GM21576 (cell line): Measurements from ENCODE around the gene RNF213.
"Not testable (repeated sequence)": the region's sequence is repeated elsewhere in the genome, so short reads cannot be mapped to it uniquely, and the experiment has no call there.

Experiments used
- ATAC-seq: cut with Tn5 transposase; IDR thresholded peaks from one replicate; pipeline ENCODE4 v1.9.1; 2021; ENCODE audit warnings: mild to moderate bottlenecking, moderate library complexity; ENCODE audit not compliant: unreplicated experiment

Gene RNF213

DNA sequence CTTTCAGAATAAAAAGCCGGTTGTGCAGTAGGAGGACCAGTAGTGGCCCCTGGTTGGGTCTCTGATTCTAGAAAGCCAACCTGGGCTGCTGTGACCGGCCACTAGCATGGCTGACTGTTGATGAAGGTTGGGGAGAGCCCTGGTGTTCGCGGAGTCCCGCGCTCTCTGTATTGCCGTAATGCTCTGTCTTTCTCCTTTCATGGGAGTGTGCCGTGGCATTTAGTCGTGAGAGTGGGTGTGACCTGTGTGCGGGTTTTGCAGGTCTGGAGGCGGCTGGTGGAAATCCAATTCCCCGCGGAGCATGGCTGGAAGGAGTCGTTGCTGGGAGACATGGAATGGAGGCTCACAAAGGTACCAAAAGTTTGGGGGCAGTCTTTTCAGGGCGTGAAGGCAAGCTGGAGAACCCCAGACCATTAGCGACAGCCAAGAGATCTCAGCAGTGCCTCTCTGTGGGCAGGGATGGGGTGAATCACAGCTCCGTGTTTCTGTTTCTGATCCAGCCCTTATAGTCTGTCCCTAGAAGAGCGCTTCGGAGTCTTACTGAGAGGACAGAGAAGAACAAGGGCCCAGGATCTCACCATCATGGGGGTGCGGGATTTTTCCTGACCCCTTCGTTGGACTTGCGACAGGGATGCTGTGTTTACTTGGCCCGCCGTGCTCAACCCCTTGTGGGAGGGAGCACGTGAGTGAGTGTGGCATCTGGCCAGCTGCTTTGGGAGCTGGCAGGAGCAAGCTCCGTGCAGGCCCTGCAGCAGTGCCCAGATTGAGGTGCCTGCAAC is 56.5 kb downstream of the RNF213 start:
- ATAC-seq: no peak

DNA sequence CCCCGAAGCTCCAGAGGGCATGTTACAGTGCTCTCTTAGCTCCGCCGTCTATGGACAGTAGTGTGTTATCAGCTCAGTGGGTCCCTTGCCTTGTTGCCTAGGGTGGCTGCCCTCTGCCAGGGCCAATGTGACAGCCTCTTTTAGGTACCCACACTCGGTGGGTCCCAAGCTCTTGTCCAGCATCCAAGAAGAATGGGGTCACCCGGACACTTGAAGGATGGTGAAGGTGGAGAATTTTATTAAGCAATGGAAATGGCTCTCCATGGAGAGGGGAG is 57.0 kb downstream of the RNF213 start:
- ATAC-seq: no peak

DNA sequence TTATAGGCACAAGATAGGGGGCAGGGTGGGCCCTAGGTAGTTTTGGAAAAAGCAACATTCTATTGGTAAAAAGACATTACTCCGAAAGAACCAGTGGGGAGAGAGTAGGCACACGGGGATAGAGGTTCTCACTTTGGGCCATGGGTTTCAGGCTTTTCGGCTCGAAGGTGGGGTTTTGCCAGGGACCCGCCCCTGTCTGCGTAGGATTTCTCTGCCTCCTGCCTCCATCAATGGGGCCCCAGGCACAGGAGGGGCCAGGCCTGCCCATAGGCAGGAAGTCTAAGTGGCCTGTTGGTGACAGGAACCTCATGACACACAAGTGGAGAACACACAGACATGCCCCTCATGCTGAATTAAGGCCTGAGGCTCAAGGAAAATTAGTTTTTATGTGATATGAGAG is 57.5 kb downstream of the RNF213 start:
- no peak for ATAC-seq

DNA sequence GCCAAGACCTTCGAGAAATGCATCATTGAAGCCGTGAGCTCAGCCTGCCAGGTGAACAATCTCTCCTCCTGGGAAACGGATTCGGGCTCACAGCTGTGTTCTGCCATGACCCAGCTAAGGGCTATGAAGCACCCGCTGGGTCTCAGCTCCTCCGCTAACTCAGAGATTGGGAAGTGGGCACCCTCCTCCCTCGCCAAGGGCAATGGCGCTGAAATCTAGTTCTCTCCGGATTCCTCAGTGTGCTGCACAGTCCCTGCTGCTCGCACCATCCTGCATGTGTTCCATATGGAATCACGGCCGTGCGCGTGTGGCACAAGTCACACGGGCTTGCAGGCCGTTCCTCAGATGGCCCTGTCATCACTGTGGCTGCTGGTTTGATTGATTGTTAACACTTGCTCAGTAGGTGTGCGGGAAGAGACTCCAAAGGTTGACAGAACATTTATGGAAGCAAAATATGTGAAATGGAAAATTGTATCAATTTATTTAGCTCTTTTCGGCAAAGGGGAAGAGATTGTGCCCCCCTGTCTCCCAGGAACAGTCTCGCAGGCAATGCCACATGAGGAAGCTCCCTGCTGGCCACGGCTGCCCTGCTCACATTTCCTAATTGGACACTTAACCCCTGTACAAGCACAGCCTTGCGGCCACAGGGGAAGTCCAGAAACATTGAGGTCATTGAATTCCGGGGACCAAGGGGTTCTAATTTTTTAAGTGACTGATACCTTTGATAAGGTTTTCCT is 58.8 kb downstream of the RNF213 start:
- ATAC-seq: no peak

DNA sequence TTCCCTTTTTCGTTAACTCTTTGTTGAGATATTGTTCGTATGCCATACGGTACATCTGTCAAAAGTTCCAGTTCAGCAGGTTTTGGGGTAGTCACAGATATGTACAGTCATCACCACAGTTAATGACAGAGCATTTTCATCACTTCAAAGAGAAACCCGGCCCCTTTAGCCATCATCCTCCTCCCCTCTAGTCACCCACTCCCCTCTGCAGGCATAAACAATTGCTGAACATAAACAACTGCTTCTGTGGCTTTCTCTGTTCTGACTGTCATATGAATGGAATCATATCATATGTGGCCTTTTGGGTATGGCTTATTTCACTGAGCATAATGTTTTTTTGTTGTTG is 59.3 kb downstream of the RNF213 start:
- no peak for ATAC-seq

DNA sequence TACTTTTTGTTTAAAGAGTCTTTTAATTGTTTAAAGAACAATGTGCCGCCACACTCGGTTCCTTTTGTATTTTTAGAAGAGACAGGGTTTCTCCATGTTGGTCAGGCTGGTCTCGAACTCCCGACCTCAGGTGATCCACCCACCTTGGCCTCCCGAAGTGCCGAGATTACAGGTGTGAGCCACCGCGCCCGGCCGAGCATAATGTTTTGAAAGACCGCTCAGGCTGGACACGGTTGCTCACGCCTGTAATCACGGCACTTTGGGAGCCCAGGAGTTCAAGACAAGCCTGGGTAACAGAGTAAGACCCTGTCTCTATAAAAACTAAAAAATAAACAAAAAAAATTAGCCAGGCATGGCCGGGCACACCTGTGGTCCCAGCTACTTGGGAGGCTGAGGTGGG is 59.8 kb downstream of the RNF213 start:
- ATAC-seq: no peak

DNA sequence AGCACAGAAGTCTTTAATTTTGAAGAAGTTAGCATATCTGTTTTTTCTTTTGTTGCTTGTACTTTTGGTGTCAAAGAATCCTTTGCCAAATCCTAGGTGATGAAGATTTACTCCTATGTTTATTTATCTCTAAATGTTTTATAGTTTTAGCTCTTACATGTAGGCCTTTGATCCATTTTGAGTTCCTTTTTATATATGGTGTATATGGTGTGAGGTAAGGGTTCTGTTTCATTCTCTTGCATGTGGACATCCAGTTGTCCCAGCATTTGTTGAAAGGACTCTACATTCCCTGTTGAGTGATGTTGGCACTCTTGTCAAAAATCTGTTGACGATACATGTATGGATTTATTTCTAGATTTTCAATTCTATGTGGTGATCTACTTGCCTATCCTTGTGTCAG is 62.2 kb downstream of the RNF213 start:
- ATAC-seq: no peak

DNA sequence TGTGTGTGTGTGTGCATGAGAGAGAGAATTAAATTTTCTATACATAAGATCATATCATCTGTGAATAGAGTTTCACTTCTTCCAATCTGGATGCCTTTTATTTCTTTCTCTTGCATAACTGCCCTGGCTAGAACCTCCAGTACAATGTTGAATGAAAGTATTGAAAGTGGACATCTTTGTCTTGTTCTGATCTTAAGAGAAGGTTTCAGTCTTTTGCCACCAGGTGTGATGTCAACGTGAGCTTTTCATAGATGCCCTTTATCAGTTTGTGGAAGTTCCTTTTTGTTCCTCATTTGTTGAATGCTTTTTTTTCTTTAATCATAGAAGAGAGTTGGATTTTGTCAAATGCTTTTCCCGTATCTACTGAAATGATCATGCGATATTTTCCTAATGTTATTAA is 63.3 kb downstream of the RNF213 start:
- no peak for ATAC-seq

DNA sequence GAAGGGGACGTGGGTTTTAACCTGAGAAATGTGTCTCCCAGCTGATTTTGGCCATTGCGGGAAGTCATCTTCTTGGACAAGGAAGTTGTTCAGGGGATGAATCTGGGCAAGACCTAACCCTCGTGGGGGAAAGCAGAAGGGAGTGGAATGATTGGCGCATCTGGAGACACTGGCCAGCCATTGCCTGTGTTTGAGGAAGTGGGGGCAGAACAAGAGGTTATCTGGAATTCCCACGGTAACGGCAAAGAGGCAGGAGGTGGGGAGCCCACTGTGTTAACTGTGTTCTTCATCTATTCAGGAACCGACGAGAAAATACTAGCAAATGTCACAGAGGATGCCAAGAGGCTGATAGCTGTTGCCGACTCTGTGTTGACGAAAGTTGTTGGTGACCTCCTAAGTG is 66.9 kb downstream of the RNF213 start:
- ATAC-seq: no peak

DNA sequence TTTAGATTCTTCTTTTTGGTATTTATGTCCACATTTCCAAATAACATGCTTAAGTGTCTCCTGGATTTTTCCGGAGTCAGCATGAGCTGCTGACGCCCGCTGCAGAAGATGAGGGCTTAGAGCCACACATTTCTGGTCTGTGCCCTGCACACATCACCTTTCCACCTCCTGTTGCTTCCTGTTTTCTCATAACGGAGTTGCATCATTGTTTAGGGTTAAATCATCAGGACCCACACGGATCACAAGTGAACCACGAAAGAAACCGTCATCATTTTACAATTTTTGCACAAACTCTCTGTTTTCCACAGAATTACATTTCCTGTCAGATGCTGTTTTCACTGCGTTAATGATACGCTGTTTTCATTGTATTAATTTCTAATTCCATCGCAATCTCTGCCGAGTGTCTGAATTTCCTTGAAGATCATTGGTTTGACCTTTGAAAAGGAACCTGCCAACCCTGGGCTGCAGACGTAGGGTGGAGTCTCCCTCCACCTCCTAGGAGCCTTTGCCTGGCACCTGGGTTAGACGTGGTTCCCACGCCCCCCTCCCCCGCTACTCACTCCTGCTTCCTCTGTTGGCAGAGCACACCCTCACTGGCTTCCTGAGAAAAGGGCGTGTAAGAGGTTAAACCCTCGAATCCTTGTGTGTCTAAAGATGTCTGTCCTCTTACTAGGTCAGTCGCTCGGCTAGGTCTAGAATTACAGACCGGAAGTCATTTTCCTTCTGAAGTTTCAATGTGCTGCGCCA is 68.2 kb downstream of the RNF213 start:
- no peak for ATAC-seq

DNA sequence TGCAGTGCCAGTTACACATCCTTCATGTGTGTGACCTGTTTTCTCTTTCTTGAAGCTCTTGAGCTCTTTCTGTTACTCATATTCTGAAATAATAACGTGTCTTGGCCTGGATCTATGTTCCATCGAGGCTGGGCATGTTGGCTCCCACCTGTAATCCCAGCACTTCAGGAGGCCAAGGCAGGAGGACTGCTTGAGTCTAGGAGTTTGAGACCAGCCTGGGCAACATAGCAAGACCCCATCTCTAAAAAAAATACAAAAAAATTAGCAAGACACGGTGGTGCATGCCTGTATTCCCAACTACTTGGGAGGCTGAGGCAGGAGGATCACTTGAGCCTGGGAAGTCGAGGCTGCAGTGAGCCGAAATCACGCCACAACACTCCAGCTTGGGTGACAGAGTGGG is 68.8 kb downstream of the RNF213 start:
- not testable (repeated sequence) for ATAC-seq

DNA sequence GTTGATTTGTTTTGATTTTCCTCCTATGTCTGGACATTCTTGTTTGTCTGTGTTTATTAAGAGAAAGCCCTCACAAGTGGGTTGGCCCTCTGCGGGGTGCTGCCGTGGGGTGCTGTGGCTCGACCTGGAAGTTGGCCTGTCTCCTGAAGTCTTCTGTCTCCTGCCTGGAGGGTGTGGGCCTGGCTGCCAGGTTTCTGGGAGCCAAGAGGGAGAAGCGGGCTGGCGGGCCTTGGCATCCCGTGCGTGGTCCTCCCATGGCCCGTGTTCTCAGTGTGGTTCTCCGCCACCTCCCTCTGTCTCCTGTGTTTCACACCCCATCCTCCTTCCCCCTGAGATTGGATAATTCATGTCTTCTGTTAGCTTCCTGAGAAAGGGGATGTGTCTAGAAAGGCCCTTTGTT is 69.6 kb downstream of the RNF213 start:
- no peak for ATAC-seq

DNA sequence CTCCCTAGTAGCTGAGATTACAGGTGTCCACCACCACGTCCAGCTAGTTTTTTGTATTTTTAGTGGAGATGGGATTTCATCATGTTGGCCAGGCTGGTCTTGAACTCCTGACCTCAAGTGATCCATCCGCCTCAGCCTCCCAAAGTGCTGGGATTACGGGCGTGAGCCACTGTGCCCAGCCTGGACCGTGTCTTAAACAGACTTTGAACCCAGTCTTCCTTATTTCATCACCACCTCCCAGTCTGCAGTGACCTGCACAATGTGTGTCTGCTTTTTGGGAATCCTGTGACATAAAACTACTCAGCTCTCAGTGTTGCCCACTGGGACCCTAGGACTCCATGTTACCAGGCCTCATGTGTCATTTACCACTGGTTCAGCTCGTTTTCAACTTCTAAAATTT is 70.3 kb downstream of the RNF213 start:
- not testable (repeated sequence) for ATAC-seq

DNA sequence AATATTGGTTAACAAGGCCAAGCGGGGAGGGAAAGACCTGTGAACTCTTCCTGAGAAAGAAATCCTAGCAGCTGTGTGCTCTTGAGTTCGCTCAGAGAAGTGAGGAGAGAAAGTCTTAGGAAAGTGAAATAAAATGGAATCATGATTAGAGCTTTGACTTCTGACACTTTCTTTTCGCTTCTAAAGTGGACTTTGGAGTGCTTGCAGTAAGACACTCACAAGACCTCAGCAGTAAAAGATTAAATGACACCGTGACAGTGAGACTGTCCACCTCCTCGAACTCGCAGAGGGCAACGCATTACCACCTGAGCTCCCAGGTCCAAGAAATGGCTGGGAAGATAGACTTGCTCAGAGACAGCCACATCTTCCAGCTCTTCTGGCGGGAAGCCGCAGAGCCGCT is 71.2 kb downstream of the RNF213 start:
- no peak for ATAC-seq

DNA sequence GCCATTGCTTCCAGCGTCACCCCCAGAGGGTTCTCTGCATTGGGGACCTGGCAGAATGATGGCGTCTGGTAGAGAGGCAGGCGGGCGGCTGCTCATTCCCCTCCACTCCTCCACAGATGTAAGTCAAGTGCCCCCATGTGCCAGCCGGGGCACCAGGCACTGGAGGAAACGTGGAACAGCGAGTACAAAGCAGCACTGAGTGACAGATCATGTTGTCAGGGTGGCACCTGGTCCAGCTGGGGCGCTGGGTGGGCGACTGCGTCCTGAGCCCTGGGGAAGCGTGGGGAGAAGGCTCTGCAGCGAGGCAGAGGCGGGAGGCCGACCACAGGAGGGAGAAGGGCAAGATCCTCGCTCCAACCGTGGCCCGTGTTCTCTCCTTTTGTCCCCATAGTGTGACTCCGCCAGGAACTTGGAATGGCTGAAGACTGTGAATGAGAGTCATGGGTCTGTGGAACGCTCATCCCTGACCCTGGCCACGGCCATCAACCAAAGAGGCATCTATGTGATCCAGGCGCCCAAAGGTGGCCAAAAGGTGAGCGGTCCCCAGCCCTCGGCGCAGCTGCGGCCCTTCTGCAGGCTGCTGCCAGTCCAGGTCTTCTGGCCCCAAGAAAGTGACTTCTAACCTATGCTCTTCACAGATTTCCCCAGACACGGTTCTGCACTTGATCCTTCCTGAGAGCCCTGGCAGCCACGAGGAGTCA is 76.7 kb downstream of the RNF213 start:
- ATAC-seq: no peak

DNA sequence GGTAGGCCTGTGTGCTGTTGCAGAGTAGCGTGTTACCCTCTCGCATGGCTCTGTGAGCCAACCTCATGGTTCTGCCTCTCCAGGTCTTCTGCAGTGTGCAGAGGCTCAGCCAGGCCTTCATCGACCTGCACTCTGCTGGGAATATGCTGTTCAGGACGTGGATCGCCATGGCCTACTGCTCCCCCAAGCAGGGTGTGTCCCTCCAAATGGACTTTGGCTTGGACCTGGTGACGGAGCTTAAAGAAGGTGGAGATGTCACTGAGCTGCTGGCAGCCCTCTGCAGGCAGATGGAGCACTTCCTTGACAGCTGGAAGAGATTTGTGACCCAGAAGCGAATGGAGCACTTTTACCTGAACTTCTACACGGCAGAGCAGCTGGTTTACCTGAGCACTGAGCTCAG is 78.5 kb downstream of the RNF213 start:
- ATAC-seq: no peak

DNA sequence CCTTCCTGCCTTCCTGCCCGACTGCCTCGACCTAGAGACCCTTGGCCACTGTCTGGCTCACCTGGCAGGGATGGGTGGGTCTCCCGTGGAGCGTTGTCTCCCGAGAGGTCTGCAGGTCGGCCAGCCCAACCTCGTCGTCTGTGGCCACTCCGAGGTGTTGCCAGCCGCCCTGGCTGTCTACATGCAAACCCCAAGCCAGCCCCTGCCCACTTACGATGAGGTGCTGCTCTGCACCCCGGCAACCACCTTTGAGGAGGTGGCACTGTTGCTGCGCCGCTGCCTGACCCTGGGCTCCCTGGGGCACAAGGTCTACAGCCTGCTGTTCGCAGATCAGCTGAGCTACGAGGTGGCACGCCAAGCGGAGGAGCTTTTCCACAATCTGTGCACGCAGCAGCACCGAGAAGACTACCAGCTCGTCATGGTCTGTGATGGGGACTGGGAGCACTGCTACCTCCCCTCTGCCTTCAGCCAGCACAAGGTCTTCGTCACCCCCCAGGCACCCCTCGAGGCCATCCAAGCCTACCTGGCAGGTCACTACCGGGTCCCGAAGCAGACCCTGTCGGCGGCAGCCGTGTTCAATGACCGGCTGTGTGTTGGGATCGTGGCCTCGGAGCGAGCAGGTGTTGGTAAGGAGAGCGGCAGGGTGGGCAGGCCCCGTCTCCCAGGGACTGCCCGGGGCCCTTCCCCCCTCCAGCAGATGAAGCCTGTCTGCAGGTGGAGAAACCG is 79.2 kb downstream of the RNF213 start:
- no peak for ATAC-seq

DNA sequence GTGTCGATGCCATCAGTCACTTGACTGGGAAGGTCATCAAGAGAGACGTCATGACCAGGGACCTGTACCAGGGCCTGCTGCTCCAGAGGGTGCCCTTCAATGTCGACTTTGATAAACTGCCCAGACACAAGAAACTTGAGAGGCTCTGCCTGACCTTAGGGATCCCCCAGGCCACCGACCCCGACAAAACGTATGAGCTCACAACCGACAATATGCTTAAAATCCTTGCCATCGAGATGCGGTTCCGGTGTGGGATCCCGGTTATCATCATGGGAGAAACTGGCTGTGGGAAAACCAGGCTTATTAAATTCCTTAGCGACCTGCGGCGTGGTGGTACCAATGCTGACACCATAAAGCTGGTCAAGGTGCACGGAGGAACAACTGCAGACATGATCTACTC is 84.7 kb downstream of the RNF213 start:
- no peak for ATAC-seq

DNA sequence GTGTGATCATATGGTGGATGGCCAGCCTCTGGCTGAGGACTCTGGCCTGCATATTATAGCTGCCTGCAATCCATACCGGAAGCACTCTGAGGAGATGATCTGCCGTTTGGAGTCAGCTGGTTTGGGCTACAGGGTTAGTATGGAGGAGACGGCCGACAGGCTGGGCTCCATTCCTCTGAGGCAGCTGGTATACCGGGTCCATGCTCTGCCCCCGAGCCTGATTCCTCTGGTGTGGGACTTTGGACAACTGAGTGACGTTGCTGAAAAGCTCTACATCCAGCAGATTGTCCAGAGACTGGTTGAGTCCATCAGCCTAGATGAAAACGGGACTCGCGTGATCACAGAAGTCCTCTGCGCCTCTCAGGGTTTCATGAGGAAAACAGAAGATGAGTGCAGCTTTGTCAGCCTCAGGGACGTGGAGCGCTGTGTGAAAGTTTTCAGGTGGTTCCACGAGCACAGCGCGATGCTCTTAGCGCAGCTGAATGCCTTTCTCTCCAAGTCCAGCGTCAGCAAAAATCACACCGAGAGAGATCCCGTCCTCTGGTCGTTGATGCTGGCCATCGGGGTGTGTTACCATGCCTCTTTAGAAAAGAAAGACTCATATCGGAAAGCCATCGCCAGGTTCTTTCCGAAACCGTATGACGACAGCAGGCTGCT is 85.3 kb downstream of the RNF213 start:
- ATAC-seq: no peak

DNA sequence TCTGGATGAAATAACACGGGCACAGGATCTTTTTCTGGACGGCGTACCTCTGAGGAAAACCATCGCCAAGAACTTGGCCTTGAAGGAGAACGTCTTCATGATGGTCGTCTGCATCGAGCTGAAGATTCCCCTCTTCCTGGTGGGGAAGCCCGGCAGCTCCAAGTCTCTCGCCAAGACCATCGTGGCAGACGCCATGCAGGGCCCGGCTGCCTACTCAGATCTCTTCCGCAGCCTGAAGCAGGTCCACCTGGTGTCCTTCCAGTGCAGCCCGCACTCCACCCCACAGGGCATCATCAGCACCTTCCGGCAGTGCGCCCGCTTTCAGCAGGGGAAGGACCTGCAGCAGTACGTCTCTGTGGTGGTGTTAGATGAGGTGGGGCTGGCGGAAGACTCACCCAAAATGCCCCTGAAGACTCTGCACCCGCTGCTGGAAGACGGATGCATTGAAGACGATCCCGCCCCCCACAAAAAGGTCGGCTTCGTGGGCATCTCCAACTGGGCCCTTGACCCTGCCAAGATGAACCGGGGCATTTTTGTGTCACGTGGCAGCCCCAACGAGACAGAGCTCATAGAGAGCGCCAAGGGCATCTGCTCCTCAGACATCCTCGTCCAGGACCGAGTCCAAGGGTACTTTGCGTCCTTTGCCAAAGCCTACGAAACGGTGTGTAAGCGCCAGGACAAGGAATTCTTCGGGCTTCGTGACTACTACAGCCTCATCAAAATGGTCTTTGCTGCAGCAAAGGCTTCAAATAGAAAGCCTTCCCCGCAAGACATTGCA is 86.0 kb downstream of the RNF213 start:
- ATAC-seq: no peak
